Activated CD4-positive, alpha-beta T cell treated with anti-CD3 and anti-CD28 coated beads for 24 hours (primary cell): ENCODE measurements around the gene ELL.

Source experiments
- DNase-seq, 2 donors: peaks; one replicate each; pipeline ENCODE4 v3.0.0-alpha.2; 2020; ENCODE audit warnings: low read depth in 2 of 2

Gene ELL

DNA sequence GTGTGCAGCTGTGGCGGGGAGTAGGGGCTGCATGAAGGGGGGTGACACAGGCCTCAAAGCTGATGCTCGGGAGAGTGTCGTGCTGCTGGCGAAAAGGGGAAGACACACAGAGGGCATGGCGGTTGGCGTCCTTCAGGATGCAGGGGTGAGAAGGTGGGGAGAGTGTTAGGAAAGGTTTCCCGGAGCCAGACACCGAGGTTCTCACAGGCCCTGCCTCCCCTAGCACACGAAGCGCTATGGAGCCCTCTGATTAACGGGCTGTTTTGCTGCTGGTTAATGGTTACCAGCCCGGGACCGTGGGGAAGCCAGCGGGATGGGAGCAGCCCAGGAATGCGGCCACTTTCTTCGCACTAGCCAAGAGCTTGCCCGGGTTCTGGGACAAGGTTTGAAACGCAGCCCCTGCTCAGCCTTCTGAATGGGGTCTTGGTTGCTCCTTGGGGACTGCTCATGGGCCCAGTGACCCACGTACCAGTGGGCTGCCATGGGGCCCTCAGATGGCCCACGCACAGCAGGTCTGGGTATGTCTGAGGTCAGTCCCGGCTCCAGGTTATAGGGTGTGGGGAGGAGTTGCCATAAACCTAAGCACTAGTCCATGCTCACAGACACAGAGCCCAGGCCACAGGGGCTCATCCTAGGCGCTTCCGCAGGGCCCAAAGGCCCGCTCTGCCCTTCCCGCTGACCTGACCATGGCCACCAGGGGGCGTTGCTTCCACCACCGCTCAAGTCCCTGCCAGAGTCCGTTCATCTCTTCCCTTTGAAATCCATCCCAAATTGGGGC, 52.6 kb downstream of the ELL start:
- DNase-seq = peak; percentile 48 to 55

- no peak for DNase-seq
Observed at GRCh38 chr19:18468517-18468916, 53.4 kb downstream of the ELL start.

GRCh38 chr19:18467978-18468377, 53.9 kb downstream of the ELL start:
- DNase-seq = no peak

DNA sequence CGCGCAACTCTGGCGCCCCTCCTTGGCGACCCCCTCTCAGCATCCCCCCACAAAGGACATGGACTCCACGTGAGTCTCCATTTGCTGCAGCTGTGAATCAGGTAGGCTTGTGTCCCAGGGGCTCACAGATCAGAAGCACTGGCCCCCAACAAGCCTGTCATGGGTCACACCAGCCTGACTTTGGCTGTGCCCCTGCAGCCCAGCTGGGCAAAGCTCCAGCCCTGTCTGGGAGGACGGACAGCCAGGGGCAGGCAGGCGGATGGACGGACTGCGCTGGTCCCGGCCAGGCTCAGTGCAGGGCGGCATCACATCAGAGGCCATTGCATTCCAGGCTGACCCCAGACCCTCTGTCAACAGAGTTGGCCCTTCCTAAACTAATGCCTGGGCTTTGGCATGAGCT, 55.5 kb downstream of the ELL start:
- no peak for DNase-seq

DNA sequence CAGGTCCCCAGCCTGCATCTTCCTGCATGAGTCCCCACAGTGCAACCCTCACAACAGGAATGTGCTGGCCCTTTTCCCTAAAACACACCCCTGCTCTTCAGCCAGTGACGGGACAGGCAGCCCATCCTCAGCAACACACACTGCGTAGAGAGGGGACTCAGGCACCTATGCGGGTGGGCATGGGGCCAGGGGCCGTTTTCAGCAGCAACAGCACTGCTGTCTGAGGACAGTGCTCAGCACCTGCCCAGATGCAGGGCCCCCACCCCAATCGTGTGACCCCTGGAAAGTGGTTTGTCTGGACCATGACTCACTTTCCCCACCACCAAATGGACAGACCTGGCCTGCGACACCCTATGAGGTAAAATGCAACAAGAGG, 55.9 kb downstream of the ELL start:
- no peak for DNase-seq

DNA sequence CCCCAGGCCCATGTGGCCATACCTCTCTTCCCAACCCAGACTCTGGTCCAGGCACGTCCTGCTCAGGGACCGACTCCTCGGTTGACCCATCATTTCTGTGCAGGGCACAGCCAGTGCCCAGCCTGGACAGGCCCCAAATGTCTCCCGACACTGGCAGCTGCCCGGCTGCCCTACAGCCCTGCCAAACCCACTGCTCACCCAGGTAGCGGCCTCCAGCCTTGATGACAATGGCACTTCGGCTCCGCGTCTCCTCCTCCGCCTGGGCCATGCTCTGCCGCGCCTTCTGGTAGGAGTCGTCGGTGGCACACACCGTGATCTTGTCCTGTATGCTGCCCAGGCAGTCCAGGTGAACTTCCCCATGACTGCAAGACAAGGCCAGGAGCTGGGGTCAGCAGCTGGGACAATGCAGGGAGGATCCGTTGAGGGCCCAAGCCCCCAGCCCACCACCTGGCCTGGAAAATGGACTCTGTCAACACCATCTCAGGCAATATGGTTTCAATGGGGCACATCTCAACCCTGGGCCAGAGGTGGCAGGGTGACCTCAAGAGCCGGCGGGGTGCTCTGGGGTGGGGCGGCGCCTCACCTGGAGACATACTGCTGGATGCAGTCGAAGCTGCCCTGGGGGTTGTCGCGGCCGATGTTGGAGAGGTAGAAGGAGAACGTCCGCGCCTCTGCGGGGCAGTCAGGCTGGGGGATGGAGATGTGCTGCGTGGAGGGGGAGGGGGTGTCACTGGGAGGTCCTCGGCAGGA, 56.5 kb downstream of the ELL start:
- no peak for DNase-seq

GRCh38 chr19:18464646-18465045, 57.2 kb downstream of the ELL start:
- no peak for DNase-seq

DNA sequence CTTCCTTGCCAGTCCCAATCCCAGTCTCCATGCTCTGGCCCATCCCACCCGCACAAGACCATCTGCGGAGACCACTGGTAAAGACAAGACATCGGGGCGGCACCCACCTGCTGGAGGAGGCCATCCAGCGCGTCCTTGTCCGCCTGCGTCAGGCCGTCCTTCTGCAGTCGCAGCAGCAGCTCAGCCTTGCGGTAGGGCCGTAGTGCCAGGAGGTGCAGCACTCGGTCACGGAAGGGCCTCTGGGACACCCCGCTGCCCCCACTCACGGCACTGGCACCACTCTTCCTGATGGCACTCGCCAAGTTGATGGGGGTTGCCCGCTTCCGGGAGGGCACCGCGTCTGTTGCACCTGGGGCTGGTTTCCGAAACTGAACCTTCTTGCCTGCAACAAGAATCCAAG, 60.4 kb downstream of the ELL start:
- DNase-seq = no peak

DNA sequence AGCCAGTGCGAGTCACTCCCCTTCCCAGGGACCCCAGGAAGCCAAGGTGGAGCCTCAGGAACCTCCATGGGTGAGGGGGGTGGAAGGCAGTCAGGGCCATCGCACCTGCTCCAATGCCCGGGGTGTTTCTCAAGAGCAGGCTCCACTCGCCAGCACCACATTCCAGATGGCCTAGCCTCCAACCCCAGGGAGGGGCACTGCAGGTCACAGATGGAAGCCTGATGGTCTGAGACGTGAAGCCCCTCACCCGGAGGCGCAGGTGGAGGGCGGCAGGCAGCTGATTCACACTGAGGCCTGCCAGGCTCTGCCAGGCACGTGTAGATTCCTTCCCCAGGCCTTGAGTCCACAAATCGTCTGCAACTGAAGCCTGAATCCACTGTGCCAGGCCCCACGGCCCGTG, 61.0 kb downstream of the ELL start:
- no peak for DNase-seq

DNA sequence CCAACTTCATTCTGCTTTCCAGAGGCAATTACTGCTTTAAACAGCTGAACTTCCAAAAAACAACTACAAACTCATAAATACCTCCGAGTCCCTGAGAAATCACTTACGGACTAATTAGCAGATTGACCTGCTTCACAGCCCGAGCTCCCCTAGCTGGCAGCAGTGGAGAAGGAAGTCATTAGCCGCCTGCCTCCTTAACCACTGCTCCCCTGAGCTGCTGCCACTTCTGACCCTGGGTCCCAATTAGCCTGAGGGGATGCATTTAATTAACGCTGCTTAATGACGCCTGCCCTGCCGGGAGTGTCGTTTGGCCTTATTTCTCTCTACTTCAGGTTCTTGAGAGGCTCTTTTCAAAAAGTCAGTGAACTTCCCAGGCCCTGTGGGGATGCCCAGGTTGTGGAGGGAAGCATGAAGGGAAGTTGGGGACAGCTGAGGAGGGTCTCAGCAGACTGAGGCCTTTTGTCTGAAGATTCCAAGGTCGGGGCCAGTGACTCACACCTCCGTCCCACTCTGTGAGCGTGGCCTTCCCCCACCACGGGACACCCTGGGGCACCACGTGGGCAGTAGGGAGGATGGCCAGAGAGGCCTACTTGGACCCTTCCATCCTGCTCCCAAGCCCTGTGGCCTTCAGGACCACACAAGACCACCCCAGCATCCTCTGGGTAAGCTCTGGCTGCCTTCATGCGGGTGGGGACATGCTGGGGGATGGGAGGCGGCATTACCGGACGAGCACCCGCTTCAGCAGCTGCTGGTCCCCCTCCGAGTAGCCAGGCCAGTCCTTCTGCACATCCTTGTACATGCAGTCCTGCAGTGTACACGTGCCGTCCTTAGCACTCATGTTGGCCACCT, 64.2 kb downstream of the ELL start:
- DNase-seq = no peak

GRCh38 chr19:18456974-18457373, 64.9 kb downstream of the ELL start:
- DNase-seq = no peak

DNA sequence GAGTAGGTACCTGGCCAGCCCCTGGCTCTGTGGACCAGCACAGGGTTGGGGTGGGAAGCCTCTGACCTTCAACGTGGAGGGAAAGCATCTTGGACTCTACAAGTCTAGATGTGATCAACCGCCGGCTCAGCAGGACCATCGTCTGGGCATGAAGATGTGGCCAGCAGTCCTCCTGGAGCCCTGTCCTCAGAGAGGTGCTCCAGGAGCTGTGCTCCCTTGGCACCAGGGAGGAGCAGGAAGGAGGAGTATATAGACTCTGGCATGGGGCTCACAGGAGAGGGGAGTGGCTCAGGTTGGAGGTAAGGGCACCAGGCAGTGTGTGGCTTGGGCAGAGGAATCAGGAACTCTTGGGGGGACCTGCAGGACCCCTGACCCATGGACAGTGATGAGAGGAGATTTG, 65.6 kb downstream of the ELL start:
- no peak for DNase-seq

DNA sequence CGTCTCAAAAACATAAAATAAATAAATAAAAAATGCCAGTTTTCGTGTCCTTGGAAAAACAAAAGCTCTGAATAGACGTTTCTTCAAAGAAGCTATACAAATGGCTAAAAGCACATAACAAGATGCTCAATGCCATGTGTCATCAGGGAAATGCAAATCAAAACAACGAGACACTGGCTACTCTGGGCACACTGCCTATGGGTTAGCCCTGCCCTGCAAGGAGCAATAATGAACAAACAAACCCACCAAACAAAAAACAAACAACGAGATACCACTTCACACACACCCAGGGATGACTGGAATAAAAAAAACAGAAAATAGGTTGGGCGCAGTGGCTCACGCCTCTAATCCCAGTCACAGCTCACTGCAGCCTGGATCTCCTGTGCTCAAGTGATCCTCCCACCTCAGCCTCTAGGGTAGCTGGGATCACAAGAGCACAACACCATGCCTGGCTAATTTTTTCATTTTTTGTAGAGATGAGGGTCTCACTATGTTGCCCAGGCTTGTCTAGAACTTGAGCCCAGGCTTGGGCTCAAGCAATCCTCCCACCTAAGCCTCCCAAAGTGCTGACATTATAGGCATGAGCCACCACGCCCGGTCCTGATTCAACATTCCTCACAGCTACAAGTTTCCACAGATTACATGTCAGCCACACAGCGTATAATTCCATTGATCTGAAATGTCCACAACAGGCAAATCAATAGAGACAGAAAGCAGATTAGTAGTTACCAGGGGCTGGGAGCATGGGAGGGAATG, 68.4 kb downstream of the ELL start:
- DNase-seq = no peak

GRCh38 chr19:18452386-18452785, 69.5 kb downstream of the ELL start:
- no peak for DNase-seq

DNA sequence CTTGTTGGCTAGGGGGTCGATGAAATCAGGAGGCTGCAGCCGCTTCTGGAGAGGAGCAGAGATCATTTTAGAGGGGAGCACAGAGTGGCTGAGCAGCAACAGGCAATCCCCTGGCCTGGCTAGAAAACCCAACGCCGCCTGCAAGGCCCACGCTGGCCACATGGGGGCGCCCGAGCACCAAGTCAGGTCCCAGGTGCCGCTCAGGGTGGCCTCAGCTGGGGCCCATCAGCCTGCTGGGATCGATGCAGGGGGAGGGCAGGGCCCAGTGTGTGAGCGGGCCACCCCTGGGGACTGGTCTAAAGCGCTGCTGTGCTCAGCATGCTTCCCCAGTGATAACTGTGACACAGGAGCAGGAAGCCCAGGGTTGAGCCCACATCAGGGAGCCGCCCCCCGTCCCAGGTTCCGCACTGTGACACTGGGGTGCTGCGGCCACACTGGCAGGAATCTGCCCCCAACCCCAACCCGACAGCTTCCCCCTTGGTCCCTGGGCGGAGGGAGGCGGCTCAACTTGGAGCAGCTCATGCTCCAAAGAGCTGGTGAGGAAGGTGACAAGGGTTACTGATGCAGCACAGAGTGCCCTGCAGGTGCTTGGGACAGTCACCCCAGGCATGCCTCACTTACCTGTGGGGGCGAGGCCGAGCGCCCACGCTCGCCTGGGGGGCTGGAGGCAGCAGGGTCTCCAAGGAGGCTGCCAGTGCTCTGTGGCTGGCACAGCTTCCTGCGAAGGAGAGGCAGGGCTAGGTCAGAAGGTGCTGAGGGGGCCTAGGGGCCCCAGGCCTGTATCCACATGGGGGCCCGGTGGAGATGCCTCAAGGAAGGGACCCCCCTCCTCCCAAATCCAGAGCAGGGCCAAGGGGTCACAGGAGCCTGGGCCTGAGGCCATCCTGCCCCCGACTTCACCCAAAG, 70.7 kb downstream of the ELL start:
- DNase-seq = peak; percentile 82 to 89

GRCh38 chr19:18450021-18450930, 71.6 kb downstream of the ELL start:
- no peak for DNase-seq

GRCh38 chr19:18449552-18449951, 72.3 kb downstream of the ELL start:
- no peak for DNase-seq

- DNase-seq = no peak
Observed at GRCh38 chr19:18446811-18447359, 75.0 kb downstream of the ELL start.

GRCh38 chr19:18446145-18446810, 75.6 kb downstream of the ELL start:
- DNase-seq = no peak
